Esophagus muscularis mucosa (tissue), 4 donors: ENCODE measurements around the gene FOXO6.

ENCODE experiments used
- CTCF ChIP-seq, 3 experiments: fragments of 200-600 bp in 2 of 3; fragments of 450-650 bp in 1 of 3; sonication (generic) in 2 of 3; IDR thresholded peaks; one replicate each; pipeline ENCODE4 v1.5.1; 2017 to 2019; ENCODE audit warnings: antibody characterized with exemption in 3 of 3, mild to moderate bottlenecking in 2 of 3, moderate library complexity in 1 of 3
- EP300 ChIP-seq: sonication (generic); formaldehyde crosslinking; IDR thresholded peaks from one replicate; pipeline ENCODE4 v1.6.1; 2017; ENCODE audit warnings: antibody characterized with exemption
- POLR2A ChIP-seq: fragments of 450-650 bp; IDR thresholded peaks from one replicate; pipeline ENCODE4 v1.6.1; 2017; ENCODE audit warnings: antibody characterized with exemption, moderate library complexity, mild to moderate bottlenecking, low read depth
- POLR2AphosphoS5 ChIP-seq, 2 donors: sonication (generic); formaldehyde crosslinking; IDR thresholded peaks; one replicate each; pipeline ENCODE4 v1.6.1; 2017; ENCODE audit warnings: antibody characterized with exemption in 2 of 2

GRCh38 chr1:41355356-41355755, 5.9 kb upstream of the FOXO6 start:
- TF ChIP-seq CTCF (IDR thresholded peaks at IDR 0.05), result no peak
- TF ChIP-seq POLR2AphosphoS5 (IDR thresholded peaks at IDR 0.05), result no peak
- TF ChIP-seq POLR2A, result no peak
- no peak for TF ChIP-seq EP300
